Heart right ventricle (tissue), 16 donors: ENCODE measurements around the gene CLPTM1L. TPM values are rescaled to one million over a fixed set of nuclear protein-coding genes. Genes with fewer than 3 reads are reported as not detected.
"Not testable (repeated sequence)": the region's sequence is repeated elsewhere in the genome, so short reads cannot be mapped to it uniquely, and the experiment has no call there.

Source experiments
- ATAC-seq, 8 donors: fragments of 200-7000 bp; cut with Tn5 transposase; one replicate each; pipeline ENCODE4 v1.9.1; 2020; ENCODE audit warnings: mild to moderate bottlenecking in 8 of 8, moderate library complexity in 8 of 8, moderate number of reproducible peaks in 1 of 8
- DNase-seq, 2 donors: peaks; one replicate each; pipeline ENCODE4 v3.0.0-alpha.2; 2020
- H3K27ac ChIP-seq, 10 donors: fragments of 200-600 bp; sonication (generic) in 2 of 10; one replicate each; pipeline versions ENCODE4 v1.5.0 to v1.8.0; 2020 to 2022; ENCODE audit warnings: mild to moderate bottlenecking in 3 of 10
- H3K27me3 ChIP-seq, 7 donors: fragments of 200-600 bp; one replicate each; pipeline ENCODE4 v1.8.0; 2021 to 2022; ENCODE audit warnings: mild to moderate bottlenecking in 2 of 7
- H3K36me3 ChIP-seq, 9 donors: fragments of 200-600 bp; sonication (generic) in 1 of 9; one replicate each; pipeline versions ENCODE4 v1.5.0 to v1.8.0; 2020 to 2022; ENCODE audit warnings: mild to moderate bottlenecking in 2 of 9
- H3K4me1 ChIP-seq, 9 donors: fragments of 200-600 bp; sonication (generic) in 1 of 9; one replicate each; pipeline versions ENCODE4 v1.5.0 to v1.8.0; 2020 to 2022; ENCODE audit warnings: mild to moderate bottlenecking in 4 of 9
- H3K4me3 ChIP-seq, 10 donors: fragments of 200-600 bp; sonication (generic) in 2 of 10; one replicate each; pipeline versions ENCODE4 v1.5.0 to v1.8.0; 2020 to 2022; ENCODE audit warnings: mild to moderate bottlenecking in 7 of 10, moderate library complexity in 2 of 10
- H3K9me3 ChIP-seq, 11 donors: fragments of 200-600 bp in 10 of 11; sonication (generic) in 2 of 11; one replicate each; pipeline versions ENCODE4 v1.5.0 to v1.8.0; 2013 to 2022; ENCODE audit warnings: mild to moderate bottlenecking in 2 of 11, control low read depth in 1 of 11, moderate library complexity in 1 of 11
- CTCF ChIP-seq, 9 donors: fragments of 200-600 bp; sonication (generic) in 2 of 9; IDR thresholded peaks; one replicate each; pipeline versions ENCODE4 v1.5.0 to v1.8.0; 2021 to 2022; ENCODE audit warnings: antibody characterized with exemption in 9 of 9, mild to moderate bottlenecking in 5 of 9, moderate library complexity in 1 of 9
- WGBS, 2 donors: extraction: QIAGEN DNeasy Blood & Tissue Kit; methylation state at CpG; one replicate each; pipeline ENCODE4 v1.1.7; 2013; ENCODE audit warnings: inconsistent platforms in 1 of 2; 5-methylcytosine and 5-hydroxymethylcytosine counted together
- intact Hi-C, 10 donors: fragments of 100-400 bp; cut with DNase I; formaldehyde crosslinking; loops; one replicate each; pipeline versions ENCODE4 v1.11.1 to v1.14.2; 2022
- polyA plus RNA-seq, 2 donors: library from polyadenylated mRNA; stranded (reverse); fragments of 200-250 nt; gene quantifications; one replicate each; pipeline ENCODE4 v1.2.3, GENCODE V29; 2013
- total RNA-seq, 10 donors: library from RNA; stranded (reverse); fragmentation: NEBNext Ultra II Directional in 3 of 10; extraction: Animal tissue kit (Norgen Biotek cat#: 25700) in 3 of 10; gene quantifications; one replicate each; pipeline versions ENCODE4 v1.2.1 to v1.2.4, GENCODE V29; 2021 to 2023
- donor health status: Arrhythmogenic right ventricular cardiomyopathy.
- donor health status: ischemic (EF 13 %, LVEDD 7.1; RV severe dilation, severe dysfunction).
- donor health status: healthy with polysubstance abuse.
- donor health status: DM: no; HTN: yes; CAD: no.
- donor health status: DM: no; HTN: no; CAD: no.
- donor health status: ischemic (EF 25% LVEDD 6.9; RV normal size, moderate dysfunction).
- donor health status: ischemic (EF 25% LVEDD 5.7; RV mildly dilated, moderate dysfunction).
- donor health status: healthy.
- donor health status: DM: yes; HTN: yes; CAD: no.
- donor health status: Ischemic cardiomyopathy.
- donor health status: ischemic (EF 35%, LVEDD 5.7; RV mildly dilated, moderate dysfunction).
- donor health status: nonischemic (EF 11% LVEDD 7.7; RV severe dilation, severe dysfunction).
- donor health status: DM: yes; HTN: yes; CAD: no.
- donor health status: PGD.
- donor health status: ischemic (EF 29% LVEDD 5.4; RV normal size, mild dysfunction).
- donor health status: nonischemic (EF 23%, LVEDD 6.1; RV moderate dilation, normal function).

The CLPTM1L gene
- total and polyA plus RNA-seq, 12 donors, result 21.5 to 78.0 (median 32.5) TPM

GRCh38 chr5:1363160-1363559, 18.3 kb upstream of the CLPTM1L start:
- no peaks in the 10 kb centered on the region for H3K4me1 ChIP-seq
- ATAC-seq (no peak), DNase-seq (no peak)
- H3K27me3 ChIP-seq, result peaks cover 0 to 84% (median 67%) of the 10 kb centered on the region in 7 donors
- H3K4me3 ChIP-seq, result no peak overlapping the region
- no peak for TF ChIP-seq CTCF (IDR thresholded peaks at IDR 0.05)
- H3K27ac ChIP-seq, result no peak overlapping the region
- H3K36me3 ChIP-seq, result no peaks in the 10 kb centered on the region
- intact Hi-C loops, result no loop called here
- H3K9me3 ChIP-seq, result no peaks in the 10 kb centered on the region
- 47 to 52% methylated on average over 6 of the region's 6 CpGs for whole genome bisulfite sequencing, 2 donors

- ATAC-seq, result no peak
- H3K36me3 ChIP-seq, result no peaks in the 10 kb centered on the region
- no peaks in the 10 kb centered on the region for H3K9me3 ChIP-seq
- H3K27me3 ChIP-seq, result peaks cover 0 to 84% (median 70%) of the 10 kb centered on the region in 7 donors
- H3K4me1 ChIP-seq, result no peaks in the 10 kb centered on the region
- intact Hi-C loops, result no loop called here
- H3K4me3 ChIP-seq, result no peak overlapping the region
- no peak for DNase-seq
- WGBS, 2 donors, result 79 to 83% methylated on average over 29 of the region's 29 CpGs
- no peak for TF ChIP-seq CTCF (IDR thresholded peaks at IDR 0.05)
- H3K27ac ChIP-seq, result no peak overlapping the region
These were observed 17.5 kb upstream of the CLPTM1L start for GRCh38 chr5:1362242-1363015.

- no peak for TF ChIP-seq CTCF (IDR thresholded peaks at IDR 0.05)
- no peak for ATAC-seq
- Histone ChIP-seq H3K4me1 (no peaks in the 10 kb centered on the region), H3K27me3 (peaks cover 0 to 91% (median 70%) of the 10 kb centered on the region in 7 donors), H3K9me3 (no peaks in the 10 kb centered on the region), H3K36me3 (no peaks in the 10 kb centered on the region), H3K4me3 (no peak overlapping the region), H3K27ac (no peak overlapping the region)
- 67 to 79% methylated on average over 4 of the region's 4 CpGs for WGBS, 2 donors
- DNase-seq, result no peak
- intact Hi-C loops, result no loop called here
These were observed 16.0 kb upstream of the CLPTM1L start for GRCh38 chr5:1360861-1361260.

GRCh38 chr5:1360367-1360766, 15.5 kb upstream of the CLPTM1L start:
- ATAC-seq, H3K4me1 ChIP-seq, DNase-seq, H3K27ac ChIP-seq, H3K4me3 ChIP-seq, intact Hi-C loops, H3K36me3 ChIP-seq, H3K9me3 ChIP-seq: not testable (repeated sequence)
- whole genome bisulfite sequencing, 2 donors, result 79 to 83% methylated on average over 7 of the region's 7 CpGs
- peaks cover 0 to 88% (median 69%) of the 10 kb centered on the region in 7 donors for H3K27me3 ChIP-seq

GRCh38 chr5:1359713-1360112, 14.8 kb upstream of the CLPTM1L start:
- no peak for DNase-seq
- peaks cover 0 to 83% (median 66%) of the 10 kb centered on the region in 7 donors for H3K27me3 ChIP-seq
- intact Hi-C loops, result no loop called here

More at GRCh38 chr5:1359713-1360112, 14.8 kb upstream of the CLPTM1L start:
- no peak for ATAC-seq
- no peaks in the 10 kb centered on the region for H3K4me1 ChIP-seq
- H3K36me3 ChIP-seq, result no peaks in the 10 kb centered on the region
- no peak for TF ChIP-seq CTCF (IDR thresholded peaks at IDR 0.05)
- no peak overlapping the region for H3K4me3 ChIP-seq
- H3K27ac ChIP-seq, result no peak overlapping the region
- H3K9me3 ChIP-seq, result no peaks in the 10 kb centered on the region
- WGBS, 2 donors, result 79 to 87% methylated on average over 11 of the region's 11 CpGs
